Activated CD8-positive, alpha-beta memory T cell treated with anti-CD3 and anti-CD28 coated beads, Interleukin-2, amount 10 ng/mL, durations not matched to agents 7 days and 5 days (primary cell): Measurements from ENCODE around the gene HDAC9. TPM values are rescaled to one million over a fixed set of nuclear protein-coding genes. Genes with fewer than 3 reads are reported as not detected.

Experiments
- ATAC-seq: fragments of 150-1000 bp; cut with Tn5 transposase; one replicate; pipeline ENCODE4 v1.10.0; 2021; ENCODE audit warnings: moderate library complexity
- CTCF ChIA-PET: fragments of 350-600 bp; sonication (Branson Sonifier 250); formaldehyde crosslinking; loops from one replicate; lab custom pipeline; 2021; ENCODE audit warnings: antibody characterized with exemption; lab: Charles Lee
- DNase-seq: peaks from one replicate; pipeline ENCODE4 v3.0.0-alpha.2; 2020
- H3K27ac Mint-ChIP-seq: one replicate; pipeline ENCODE4 v1.8.0; 2021; ENCODE audit warnings: mild to moderate bottlenecking, mixed read lengths
- H3K27me3 Mint-ChIP-seq: one replicate; pipeline ENCODE4 v1.8.0; 2021; ENCODE audit warnings: mixed read lengths
- H3K36me3 Mint-ChIP-seq: one replicate; pipeline ENCODE4 v1.8.0; 2021; ENCODE audit warnings: mild to moderate bottlenecking, mixed read lengths
- H3K4me1 Mint-ChIP-seq: one replicate; pipeline ENCODE4 v1.8.0; 2021; ENCODE audit warnings: mixed read lengths
- H3K4me3 Mint-ChIP-seq: one replicate; pipeline ENCODE4 v1.8.0; 2021; ENCODE audit warnings: mild to moderate bottlenecking, moderate library complexity, mixed read lengths
- H3K9me3 Mint-ChIP-seq: one replicate; pipeline ENCODE4 v1.8.0; 2022; ENCODE audit warnings: low read depth, mixed read lengths
- total RNA-seq, 2 experiments: library from RNA; stranded (reverse); gene quantifications; one replicate each; pipeline ENCODE4 v1.2.3, GENCODE V29; 2021

HDAC9 gene
- total RNA-seq, 2 experiments from 2014 or later = 0.91 to 2.9 TPM

DNA sequence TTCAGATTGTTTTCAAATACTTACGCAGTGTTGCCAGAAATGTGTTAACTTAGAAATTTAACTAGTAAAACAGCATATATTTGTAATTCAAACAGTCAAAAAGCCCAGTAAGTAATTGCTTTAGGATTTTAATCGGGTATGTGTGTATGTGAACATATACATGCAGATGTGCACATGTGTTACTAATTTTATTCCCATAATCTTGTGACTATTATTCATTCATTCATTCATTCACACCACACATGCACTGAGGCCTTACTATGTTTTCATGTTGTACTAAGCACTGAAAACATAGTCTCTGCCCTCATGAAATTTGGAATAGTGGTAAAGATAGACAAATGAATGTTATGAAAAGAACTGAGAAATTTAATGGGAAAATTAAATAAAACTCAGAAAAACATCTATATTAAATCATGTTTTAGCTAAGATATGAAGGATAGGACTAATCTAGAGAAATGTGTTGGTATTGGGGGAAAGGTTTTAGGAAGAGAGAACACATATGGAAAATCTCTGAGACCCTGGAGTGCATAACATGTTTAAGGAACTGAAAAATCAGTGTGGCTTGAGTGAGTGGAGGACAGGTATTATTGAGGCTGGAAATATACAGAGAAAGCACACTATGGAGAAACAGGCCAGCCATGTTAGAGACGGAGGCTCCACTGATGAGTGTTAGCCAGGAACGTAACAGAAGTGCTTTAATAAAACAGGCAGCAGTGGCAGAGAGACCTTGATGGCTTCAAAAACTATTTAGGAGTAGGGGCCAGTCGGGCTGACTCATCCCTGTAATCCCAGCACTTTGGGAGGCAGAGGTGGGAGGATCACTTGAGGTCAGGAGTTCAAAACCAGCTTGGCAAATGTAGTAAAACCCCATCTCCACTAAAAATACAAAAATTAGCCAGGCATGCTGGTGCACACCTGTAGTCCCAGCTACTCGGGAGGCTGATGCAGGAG lies 80.3 kb downstream of the HDAC9 start:
- no peaks in the 10 kb centered on the region for H3K36me3 Mint-ChIP-seq
- H3K4me3 Mint-ChIP-seq = no peak overlapping the region
- CTCF ChIA-PET = no interaction called here
- no peak overlapping the region for H3K27ac Mint-ChIP-seq
- DNase-seq = no peak
- no peaks in the 10 kb centered on the region for H3K27me3 Mint-ChIP-seq
- H3K9me3 Mint-ChIP-seq = no peaks in the 10 kb centered on the region
- ATAC-seq = no peak
- peaks cover 4% of the 10 kb centered on the region for H3K4me1 Mint-ChIP-seq

DNA sequence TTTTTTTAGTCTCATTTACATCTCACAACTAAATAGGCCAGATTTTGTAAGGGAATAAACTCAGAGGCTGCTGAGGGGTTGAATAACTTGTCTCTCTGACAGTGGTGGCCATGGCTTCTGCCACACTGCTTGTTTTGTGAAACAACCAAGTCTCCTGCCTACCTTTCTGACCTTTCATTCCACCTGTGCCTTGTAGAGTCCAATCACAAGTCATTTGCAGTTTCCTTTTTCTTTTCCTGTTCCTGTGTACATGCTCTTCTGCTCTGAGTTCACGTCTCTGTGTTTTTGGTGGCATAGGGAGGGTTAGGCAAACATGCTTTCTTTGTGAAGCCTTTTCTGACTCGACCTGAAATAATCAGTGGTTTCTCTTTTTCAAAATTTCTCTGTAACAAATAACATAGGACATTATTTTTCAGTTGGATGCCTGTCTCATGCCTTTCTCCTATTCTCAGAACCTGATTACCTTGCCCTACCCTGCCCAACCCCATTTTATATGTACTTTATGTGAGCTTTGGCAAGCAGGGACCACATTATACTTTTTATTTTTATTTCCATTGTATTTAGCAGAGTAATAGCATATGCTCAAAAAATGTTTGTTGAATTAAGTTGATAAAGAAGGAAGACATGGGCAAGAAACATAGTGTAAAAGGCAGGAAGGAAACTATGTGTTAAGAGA lies 81.7 kb downstream of the HDAC9 start:
- H3K9me3 Mint-ChIP-seq = no peaks in the 10 kb centered on the region

DNA sequence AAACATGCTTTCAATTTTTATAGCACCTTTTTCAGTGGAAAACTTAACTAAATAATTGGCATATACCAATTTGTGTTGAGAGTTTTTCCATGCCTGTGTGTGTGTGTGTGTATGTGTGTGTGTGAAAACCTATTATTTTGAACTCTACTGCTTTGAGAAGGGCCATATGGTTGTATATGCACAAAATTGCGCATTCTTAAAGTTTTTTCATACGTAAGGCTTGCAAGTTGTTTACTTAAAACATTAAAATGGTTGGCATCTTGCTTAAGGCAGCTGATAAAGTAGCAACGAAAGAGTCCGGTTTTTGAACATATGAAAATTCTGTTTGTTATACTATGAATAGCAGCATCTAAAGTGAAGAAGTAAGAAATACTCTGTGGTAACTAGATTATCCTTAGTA lies 84.1 kb downstream of the HDAC9 start:
- H3K4me1 Mint-ChIP-seq = peaks cover 4% of the 10 kb centered on the region
- H3K27me3 Mint-ChIP-seq = no peaks in the 10 kb centered on the region
- no peak overlapping the region for H3K4me3 Mint-ChIP-seq
- CTCF ChIA-PET = no interaction called here
- no peaks in the 10 kb centered on the region for H3K36me3 Mint-ChIP-seq
- no peak for DNase-seq
- no peak for ATAC-seq
- no peaks in the 10 kb centered on the region for H3K9me3 Mint-ChIP-seq
- H3K27ac Mint-ChIP-seq = no peak overlapping the region

More for the DNA sequence above, 81.7 kb downstream of the HDAC9 start:
- CTCF ChIA-PET = no interaction called here
- Mint-ChIP-seq H3K4me1 (peaks cover 4% of the 10 kb centered on the region), H3K27me3 (no peaks in the 10 kb centered on the region), H3K27ac (no peak overlapping the region), H3K4me3 (no peak overlapping the region), H3K36me3 (no peaks in the 10 kb centered on the region)
- DNase-seq = no peak
- no peak for ATAC-seq

DNA sequence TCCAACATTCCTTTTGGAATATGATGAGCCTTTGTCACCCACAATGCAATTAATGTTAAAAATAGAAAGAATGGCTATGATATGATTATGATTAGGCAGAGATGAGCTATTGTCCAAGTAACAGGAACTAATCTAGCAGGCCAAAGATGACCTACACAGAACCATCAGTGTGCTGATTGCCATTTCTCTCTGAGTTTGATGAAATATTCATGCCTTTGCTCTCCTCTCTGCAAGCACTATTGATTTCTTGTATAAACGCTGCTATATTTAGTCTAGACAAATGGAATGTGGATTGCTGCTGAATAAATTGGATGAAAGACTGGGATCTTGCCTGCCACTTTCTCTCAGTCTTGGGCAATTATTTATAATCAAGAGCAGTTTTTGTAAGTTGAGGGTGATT lies 85.4 kb downstream of the HDAC9 start:
- Mint-ChIP-seq H3K4me3 (no peak overlapping the region), H3K27ac (no peak overlapping the region), H3K9me3 (no peaks in the 10 kb centered on the region), H3K27me3 (no peaks in the 10 kb centered on the region), H3K36me3 (no peaks in the 10 kb centered on the region), H3K4me1 (peaks cover 4% of the 10 kb centered on the region)
- DNase-seq (no peak), ATAC-seq (no peak)
- CTCF ChIA-PET = no interaction called here

DNA sequence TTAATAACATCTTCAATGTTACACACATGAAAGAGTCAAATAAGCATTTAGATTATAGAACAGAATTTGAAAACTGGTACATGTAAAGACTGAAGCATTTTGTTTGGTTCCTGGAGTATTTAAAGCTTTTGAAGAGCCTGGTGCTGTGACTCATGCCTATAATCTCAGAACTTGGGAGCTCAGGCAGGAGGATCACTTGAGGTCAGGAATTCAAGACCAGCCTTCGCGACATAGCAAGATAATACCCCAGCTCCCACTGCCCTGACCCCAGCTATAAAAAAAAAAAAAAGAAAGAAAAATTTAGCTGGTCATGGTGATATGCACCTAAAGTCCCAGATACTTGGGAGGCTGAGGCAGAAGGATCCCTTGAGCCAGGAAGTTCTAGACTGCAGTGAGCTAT lies 87.8 kb downstream of the HDAC9 start:
- Mint-ChIP-seq H3K9me3 (no peaks in the 10 kb centered on the region), H3K27me3 (no peaks in the 10 kb centered on the region), H3K4me1 (no peaks in the 10 kb centered on the region), H3K36me3 (no peaks in the 10 kb centered on the region), H3K27ac (no peak overlapping the region), H3K4me3 (no peak overlapping the region)
- CTCF ChIA-PET = no interaction called here
- DNase-seq (no peak), ATAC-seq (no peak)

DNA sequence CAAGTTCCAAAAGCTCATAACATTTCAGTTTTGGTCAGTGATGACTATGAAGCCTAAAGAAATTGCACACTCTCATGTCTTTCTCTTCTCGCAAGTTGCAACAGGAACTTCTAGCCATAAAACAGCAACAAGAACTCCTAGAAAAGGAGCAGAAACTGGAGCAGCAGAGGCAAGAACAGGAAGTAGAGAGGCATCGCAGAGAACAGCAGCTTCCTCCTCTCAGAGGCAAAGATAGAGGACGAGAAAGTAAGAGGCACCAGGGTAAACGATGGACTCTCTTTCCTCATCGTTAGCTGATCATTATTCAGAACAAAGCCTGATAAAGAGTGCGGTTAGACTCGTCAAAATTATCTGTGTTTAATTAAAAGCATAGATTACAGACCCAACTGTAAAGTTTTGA lies 94.7 kb downstream of the HDAC9 start:
- Mint-ChIP-seq H3K36me3 (no peaks in the 10 kb centered on the region), H3K27me3 (no peaks in the 10 kb centered on the region), H3K4me1 (no peaks in the 10 kb centered on the region), H3K4me3 (no peak overlapping the region), H3K9me3 (no peaks in the 10 kb centered on the region), H3K27ac (no peak overlapping the region)
- DNase-seq (no peak), ATAC-seq (no peak)
- CTCF ChIA-PET = interaction anchor here (1.5 to 1.7 kb wide), 2 partner anchors 76 to 84 kb away, joined by 3 to 5 read pairs; no protein-coding TSS in a partner anchor

DNA sequence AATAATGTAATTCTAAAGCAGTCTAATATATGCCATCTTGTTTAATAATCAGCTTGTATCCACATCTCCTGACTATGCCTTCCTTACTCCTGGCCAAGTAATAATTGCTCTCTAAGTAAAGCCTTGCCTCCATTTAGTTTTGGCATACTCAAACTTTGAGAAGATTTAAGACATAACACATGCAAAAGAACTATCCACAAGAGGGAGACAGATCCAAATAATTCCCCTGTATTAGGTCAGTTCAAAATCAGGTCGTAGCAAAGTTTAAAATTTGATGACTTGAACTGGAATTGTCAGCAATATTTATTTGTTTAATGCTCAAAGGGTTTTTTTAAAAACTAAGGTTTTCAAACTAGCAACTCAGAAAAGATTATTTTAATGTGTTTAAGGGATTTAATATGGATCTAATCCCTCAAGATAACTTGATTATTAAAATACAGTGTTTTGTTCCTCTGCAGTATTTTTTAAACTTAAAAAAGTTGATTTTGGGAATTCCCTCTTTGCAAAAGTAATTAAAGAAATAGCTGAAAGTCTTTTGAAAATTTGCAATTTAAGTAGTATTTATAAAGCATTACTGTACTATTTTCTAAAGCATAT lies 95.3 kb downstream of the HDAC9 start:
- Mint-ChIP-seq H3K4me3 (no peak overlapping the region), H3K36me3 (no peaks in the 10 kb centered on the region), H3K9me3 (no peaks in the 10 kb centered on the region), H3K27ac (no peak overlapping the region), H3K4me1 (no peaks in the 10 kb centered on the region), H3K27me3 (no peaks in the 10 kb centered on the region)
- no peak for DNase-seq
- CTCF ChIA-PET = interaction anchor here (1.5 to 1.7 kb wide), 2 partner anchors 75 to 84 kb away, joined by 3 to 5 read pairs; no protein-coding TSS in a partner anchor
- no peak for ATAC-seq

DNA sequence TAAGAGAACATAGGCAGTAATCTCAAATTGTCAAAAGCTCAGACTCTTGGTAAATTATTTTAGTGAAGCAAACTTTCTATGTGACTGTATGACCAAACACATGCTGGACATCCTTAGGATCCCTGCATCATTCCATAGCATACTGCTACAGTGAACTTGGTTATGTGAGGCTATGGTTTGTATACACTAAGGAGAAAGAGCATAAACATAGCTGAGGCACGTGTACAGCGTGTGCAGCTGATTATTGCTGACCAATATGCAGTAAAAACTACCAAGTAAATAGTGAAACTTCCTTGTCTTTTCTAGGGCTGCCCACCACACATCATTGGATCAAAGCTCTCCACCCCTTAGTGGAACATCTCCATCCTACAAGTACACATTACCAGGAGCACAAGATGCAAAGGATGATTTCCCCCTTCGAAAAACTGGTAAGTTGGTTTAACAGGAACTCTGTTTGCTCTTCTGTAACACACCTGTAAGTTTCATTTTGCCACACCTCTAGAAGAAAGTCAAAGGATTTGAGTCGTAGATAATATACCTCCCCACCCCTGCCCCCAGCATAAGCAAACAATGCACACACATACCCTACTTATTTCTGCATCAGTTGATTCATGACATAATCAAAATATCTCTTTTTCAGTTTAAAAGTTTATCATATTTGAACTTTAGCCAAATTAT lies 98.2 kb downstream of the HDAC9 start:
- CTCF ChIA-PET = interaction anchor here (1.2 kb wide), 1 partner anchor 72 kb away, joined by 6 read pairs; no protein-coding TSS in a partner anchor
- ATAC-seq (no peak), DNase-seq (no peak)
- Mint-ChIP-seq H3K27me3 (no peaks in the 10 kb centered on the region), H3K4me1 (no peaks in the 10 kb centered on the region), H3K4me3 (no peak overlapping the region), H3K9me3 (no peaks in the 10 kb centered on the region), H3K36me3 (no peaks in the 10 kb centered on the region), H3K27ac (no peak overlapping the region)

DNA sequence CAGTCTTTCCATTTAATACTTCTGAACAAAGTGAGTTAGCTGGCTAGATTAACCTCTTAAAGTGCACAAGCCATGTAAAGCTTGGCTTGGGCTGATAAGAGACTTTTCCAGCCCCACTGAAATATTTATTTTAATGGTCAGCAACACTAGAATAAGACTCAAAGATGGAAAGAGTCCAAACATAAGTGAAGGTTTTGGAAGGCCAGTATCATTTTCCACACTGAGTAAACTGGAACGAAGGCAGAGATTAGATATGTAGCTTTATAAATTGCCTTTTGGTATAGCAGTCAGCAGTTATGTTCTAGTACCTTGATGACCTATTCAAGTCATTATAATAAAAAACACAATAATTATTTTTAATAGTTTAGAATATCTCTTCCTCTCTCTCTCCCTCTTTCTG lies 102.2 kb downstream of the HDAC9 start:
- peaks cover 1% of the 10 kb centered on the region for H3K36me3 Mint-ChIP-seq
- DNase-seq (no peak), ATAC-seq (no peak)
- H3K4me3 Mint-ChIP-seq = no peak overlapping the region
- no peak overlapping the region for H3K27ac Mint-ChIP-seq
- H3K4me1 Mint-ChIP-seq = no peaks in the 10 kb centered on the region
- CTCF ChIA-PET = no interaction called here
- H3K9me3 Mint-ChIP-seq = peaks cover 8% of the 10 kb centered on the region
- no peaks in the 10 kb centered on the region for H3K27me3 Mint-ChIP-seq

DNA sequence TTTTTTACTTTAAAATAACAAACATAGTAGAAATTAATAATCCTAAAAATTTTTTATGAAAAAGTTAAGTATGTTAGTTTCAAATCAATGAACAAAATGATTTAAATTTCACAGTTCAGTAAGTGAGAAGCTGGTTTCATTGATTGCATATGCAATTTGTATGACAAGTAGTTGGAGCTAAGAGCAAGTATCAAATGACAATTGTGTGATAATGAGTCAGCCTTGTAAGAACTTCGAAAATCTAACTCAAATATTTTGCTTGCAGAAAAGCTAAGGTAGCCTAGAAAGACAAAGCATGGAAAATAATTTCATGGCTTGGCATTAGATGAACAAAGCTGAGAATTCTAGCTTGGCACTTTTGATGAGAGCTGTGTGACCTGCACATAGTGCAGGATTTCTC lies 111.5 kb downstream of the HDAC9 start:
- peaks cover 15% of the 10 kb centered on the region for H3K9me3 Mint-ChIP-seq
- ATAC-seq = no peak
- DNase-seq = no peak
- no peaks in the 10 kb centered on the region for H3K4me1 Mint-ChIP-seq
- H3K27ac Mint-ChIP-seq = no peak overlapping the region
- CTCF ChIA-PET = no interaction called here
- H3K4me3 Mint-ChIP-seq = no peak overlapping the region
- peaks cover 3% of the 10 kb centered on the region for H3K36me3 Mint-ChIP-seq
- H3K27me3 Mint-ChIP-seq = no peaks in the 10 kb centered on the region

DNA sequence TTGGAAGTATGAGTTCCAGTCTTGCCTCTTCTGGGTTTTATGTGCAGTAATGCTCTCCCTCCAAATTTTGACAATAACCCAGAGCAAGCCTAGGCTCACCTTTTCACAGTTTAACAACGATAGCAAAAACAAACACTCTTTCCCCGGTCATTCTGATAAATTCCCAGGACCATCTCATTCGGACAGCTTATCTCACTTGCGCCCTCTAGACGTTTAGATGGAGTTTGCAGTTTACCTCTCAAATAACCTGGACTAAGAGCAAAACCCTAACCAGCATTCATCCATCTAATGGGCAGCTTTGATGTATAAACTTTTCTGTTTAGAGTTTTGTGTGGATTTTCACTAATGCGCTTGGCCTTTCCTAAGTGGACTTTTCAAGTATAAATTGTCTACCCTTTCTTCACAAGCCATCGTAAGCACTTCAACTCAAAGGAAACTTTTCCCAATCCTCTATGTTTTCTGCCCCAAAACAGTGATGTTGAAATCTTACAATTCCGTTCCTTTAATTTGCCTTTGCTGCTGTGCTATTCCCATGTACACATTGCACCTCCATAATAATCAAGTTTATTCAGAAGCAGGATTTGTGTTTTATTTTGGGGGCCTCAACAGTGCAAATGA lies 114.9 kb downstream of the HDAC9 start:
- no peak for DNase-seq

DNA sequence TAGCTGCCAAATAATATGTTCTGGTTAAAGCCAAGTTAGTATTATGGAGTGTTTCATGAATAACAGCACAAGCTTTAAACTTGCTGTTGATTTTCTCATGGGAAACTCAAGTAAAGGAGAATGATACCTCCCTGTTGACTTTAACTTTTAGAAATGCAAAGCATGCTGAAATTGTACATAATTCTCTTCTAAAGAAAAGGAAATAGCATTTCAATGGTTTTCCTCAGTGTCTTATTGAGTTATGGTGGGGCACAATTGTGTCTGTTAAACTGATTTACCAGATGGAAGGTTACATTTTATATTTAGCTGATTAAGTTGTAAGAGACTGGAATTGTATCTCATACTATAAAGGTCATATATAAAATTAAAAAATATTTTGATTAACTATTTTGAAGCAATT lies 119.3 kb downstream of the HDAC9 start:
- DNase-seq (no peak), ATAC-seq (no peak)
- CTCF ChIA-PET = no interaction called here
- Mint-ChIP-seq H3K36me3 (no peaks in the 10 kb centered on the region), H3K4me1 (peaks cover 11% of the 10 kb centered on the region), H3K27ac (no peak overlapping the region), H3K9me3 (no peaks in the 10 kb centered on the region), H3K27me3 (no peaks in the 10 kb centered on the region), H3K4me3 (no peak overlapping the region)

More for the DNA sequence above, 114.9 kb downstream of the HDAC9 start:
- no peak for ATAC-seq
- Mint-ChIP-seq H3K4me3 (no peak overlapping the region), H3K27ac (no peak overlapping the region), H3K4me1 (peaks cover 4% of the 10 kb centered on the region), H3K27me3 (no peaks in the 10 kb centered on the region), H3K9me3 (peaks cover 2% of the 10 kb centered on the region), H3K36me3 (no peaks in the 10 kb centered on the region)
- CTCF ChIA-PET = no interaction called here

DNA sequence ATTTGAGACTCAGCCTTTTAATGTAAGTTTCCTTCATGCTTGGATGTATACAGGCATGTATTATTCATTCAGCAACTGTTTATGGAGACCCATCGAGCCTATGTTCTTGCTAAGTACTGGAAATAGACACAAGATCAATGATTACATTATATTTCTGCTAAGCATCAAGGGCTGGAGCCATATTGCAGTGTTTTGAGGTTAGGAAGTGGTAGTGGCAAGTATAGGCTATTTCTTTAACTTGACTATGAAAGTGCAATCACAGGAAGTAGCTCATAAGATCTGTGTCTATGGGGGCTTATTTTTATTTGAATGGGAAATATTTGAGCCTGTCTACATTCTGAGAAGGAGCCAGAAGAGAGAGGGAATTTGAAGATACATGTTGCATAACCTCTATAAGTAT lies 123.8 kb downstream of the HDAC9 start:
- ATAC-seq = no peak
- Mint-ChIP-seq H3K36me3 (no peaks in the 10 kb centered on the region), H3K4me3 (no peak overlapping the region), H3K27me3 (no peaks in the 10 kb centered on the region), H3K9me3 (no peaks in the 10 kb centered on the region), H3K4me1 (peaks cover 8% of the 10 kb centered on the region), H3K27ac (no peak overlapping the region)
- CTCF ChIA-PET = no interaction called here
- DNase-seq = no peak
